Nephron (organoid): Measurements from ENCODE around the gene ARHGEF40.

Experiments used
- H3K27ac Mint-ChIP-seq, 3 experiments: 2 replicates each; pipeline ENCODE4 v1.8.0; 2020; ENCODE audit warnings: mixed read lengths in 3 of 3, mild to moderate bottlenecking in 2 of 3, moderate library complexity in 1 of 3
- H3K27me3 Mint-ChIP-seq: 2 replicates; pipeline ENCODE4 v1.8.0; 2021; ENCODE audit warnings: low read depth, mild to moderate bottlenecking, moderate library complexity, mixed read lengths
- H3K36me3 Mint-ChIP-seq: 2 replicates; pipeline ENCODE4 v1.8.0; 2020; ENCODE audit warnings: low read depth, mixed read lengths
- H3K4me1 Mint-ChIP-seq: 2 replicates; pipeline ENCODE4 v1.8.0; 2020; ENCODE audit warnings: mixed read lengths
- H3K4me3 Mint-ChIP-seq, 3 experiments: 2 replicates each; pipeline ENCODE4 v1.8.0; 2020; ENCODE audit warnings: mild to moderate bottlenecking in 3 of 3, mixed read lengths in 3 of 3, moderate library complexity in 2 of 3
- H3K9me3 Mint-ChIP-seq: 2 replicates; pipeline ENCODE4 v1.8.0; 2020; ENCODE audit warnings: mixed read lengths
- TF ChIP-seq, protein P1 (sequence below), 3 experiments: fragments of 200-600 bp; sonication (generic); IDR thresholded peaks; one replicate each; pipeline ENCODE4 v1.5.0; 2021; ENCODE audit warnings: antibody characterized with exemption in 3 of 3; ENCODE audit not compliant: unreplicated experiment in 3 of 3

Gene ARHGEF40

DNA sequence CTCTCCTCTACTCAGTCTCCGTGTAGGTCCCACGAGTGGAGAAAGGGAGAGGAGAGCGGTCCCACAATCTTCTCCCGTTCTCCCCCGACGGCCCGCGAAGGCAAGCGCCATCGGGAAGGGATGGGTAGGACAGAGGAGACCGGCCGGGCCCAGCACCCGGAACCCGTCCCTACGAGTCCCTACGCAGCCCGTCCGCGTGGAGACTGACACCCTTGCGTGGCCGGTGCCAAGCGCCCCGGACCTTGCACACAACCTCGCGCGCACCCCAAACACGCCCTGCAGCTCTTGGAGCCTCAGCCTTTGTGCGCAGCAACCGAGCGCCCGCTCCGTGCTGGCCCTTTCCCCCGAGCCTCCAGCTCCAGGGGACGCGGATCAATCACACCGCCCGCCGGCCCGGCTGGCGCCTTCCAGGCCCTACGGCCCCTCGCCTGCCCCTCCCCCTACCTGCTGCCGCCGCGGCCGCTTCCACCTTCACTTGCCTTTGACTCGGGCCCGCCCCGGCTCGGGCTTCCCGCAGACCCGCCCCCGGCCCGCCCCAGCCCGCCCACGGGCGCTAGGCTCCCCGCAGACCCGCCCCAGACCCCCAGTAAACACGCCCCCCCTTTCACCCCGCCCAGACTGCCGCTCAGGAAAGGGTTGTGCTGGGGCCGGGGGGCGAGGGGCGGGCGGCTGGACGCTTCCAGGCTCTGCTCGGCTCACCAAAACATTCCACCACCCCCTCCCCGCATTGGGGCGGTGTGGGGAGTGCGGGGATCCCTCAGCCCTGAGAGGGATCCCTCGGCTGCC is 45.3 kb upstream of the ARHGEF40 start, which contains the start of gene NDRG2:
NDRG2 (minus strand) TSS at position 477 of the 786 bp plus-strand sequence. CDS start 1,746 bp downstream, outside the sequence.
- Mint-ChIP-seq H3K27me3 (no peaks in the 10 kb centered on the region), H3K27ac (peak within 1 kb of the TSS; percentile 81 to 89 (median 88)), H3K4me3 (peak within 1 kb of the TSS; percentile 93 to 95 (median 94)), H3K36me3 (peaks cover 19% of the 10 kb centered on the region), H3K4me1 (peaks cover 38% of the 10 kb centered on the region), H3K9me3 (no peaks in the 10 kb centered on the region)
- TF ChIP-seq, protein P1, sequence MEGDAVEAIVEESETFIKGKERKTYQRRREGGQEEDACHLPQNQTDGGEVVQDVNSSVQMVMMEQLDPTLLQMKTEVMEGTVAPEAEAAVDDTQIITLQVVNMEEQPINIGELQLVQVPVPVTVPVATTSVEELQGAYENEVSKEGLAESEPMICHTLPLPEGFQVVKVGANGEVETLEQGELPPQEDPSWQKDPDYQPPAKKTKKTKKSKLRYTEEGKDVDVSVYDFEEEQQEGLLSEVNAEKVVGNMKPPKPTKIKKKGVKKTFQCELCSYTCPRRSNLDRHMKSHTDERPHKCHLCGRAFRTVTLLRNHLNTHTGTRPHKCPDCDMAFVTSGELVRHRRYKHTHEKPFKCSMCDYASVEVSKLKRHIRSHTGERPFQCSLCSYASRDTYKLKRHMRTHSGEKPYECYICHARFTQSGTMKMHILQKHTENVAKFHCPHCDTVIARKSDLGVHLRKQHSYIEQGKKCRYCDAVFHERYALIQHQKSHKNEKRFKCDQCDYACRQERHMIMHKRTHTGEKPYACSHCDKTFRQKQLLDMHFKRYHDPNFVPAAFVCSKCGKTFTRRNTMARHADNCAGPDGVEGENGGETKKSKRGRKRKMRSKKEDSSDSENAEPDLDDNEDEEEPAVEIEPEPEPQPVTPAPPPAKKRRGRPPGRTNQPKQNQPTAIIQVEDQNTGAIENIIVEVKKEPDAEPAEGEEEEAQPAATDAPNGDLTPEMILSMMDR (IDR thresholded peaks at IDR 0.05; ENCODE audit: unreplicated experiment in 3 of 3): no peak

DNA sequence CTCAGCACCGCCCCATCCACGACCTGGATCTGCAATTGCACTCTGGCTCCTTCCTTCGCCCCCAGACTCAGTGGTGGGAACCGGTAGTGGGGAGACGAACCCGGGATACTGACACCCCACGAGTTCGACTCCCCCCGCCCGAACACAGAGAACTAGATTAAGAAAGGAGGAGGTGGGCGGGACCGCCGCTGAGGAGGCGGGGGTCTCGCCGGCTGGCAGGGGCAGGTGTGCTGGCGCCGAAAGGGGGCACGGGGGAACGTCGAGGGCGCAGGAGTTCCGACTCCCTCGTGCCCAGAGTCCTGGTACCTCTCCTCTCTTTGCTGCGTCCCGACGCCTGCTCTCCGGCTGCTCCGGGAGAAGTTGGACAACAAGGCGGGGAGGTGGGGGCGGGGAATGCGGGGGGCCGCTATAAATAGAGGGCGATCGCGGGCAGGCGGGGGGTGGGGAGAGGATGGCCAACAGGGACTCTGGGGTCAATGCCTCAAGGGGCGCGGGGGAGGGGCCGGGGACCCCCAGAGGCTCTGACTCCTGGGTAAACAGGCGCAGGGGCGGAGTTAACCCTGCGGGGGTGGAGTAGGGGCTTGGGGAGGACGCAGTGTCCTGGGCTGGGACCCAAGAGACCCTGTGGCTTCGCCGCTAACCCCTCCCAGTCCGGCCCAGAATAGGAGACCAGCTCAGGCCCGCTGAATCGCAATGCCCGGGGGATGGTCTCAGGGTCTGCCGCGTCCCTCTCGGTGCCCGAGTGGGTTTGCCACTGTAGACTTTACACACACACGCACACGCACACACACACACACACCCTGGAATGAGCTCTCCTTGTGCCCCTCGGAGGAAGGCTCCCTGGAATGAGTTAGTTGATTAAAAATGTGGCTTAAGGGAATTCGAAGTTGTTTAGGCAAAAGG is 44.5 kb upstream of the ARHGEF40 start:
- Mint-ChIP-seq H3K27ac (peak overlapping the region; percentile 81 to 89 (median 88)), H3K27me3 (no peaks in the 10 kb centered on the region), H3K9me3 (no peaks in the 10 kb centered on the region), H3K4me3 (peak overlapping the region; percentile 93 to 95 (median 94)), H3K36me3 (peaks cover 15% of the 10 kb centered on the region), H3K4me1 (peaks cover 38% of the 10 kb centered on the region)
- TF ChIP-seq, protein P1 (IDR thresholded peaks at IDR 0.05; ENCODE audit: unreplicated experiment in 3 of 3): no peak

- Mint-ChIP-seq H3K36me3 (peaks cover 7% of the 10 kb centered on the region), H3K27me3 (peaks cover under 1% of the 10 kb centered on the region), H3K4me3 (peak overlapping the region; percentile 93 to 95 (median 94)), H3K9me3 (no peaks in the 10 kb centered on the region), H3K27ac (peak overlapping the region; percentile 81 to 89 (median 88)), H3K4me1 (peaks cover 39% of the 10 kb centered on the region)
- TF ChIP-seq, protein P1 (IDR thresholded peaks at IDR 0.05; ENCODE audit: unreplicated experiment in 3 of 3): no peak
Measured at GRCh38 chr14:21026274-21026987, 43.7 kb upstream of the ARHGEF40 start.

GRCh38 chr14:21026988-21027315 is 43.2 kb upstream of the ARHGEF40 start:
- peaks cover 44% of the 10 kb centered on the region for H3K4me1 Mint-ChIP-seq
- TF ChIP-seq, protein P1 (IDR thresholded peaks at IDR 0.05; ENCODE audit: unreplicated experiment in 3 of 3): no peak
- peak overlapping the region; percentile 70 to 88 (median 81) for H3K27ac Mint-ChIP-seq
- no peaks in the 10 kb centered on the region for H3K9me3 Mint-ChIP-seq
- H3K4me3 Mint-ChIP-seq: peak overlapping the region; percentile 76 to 77 (median 77)
- H3K27me3 Mint-ChIP-seq: peaks cover 6% of the 10 kb centered on the region
- H3K36me3 Mint-ChIP-seq: peaks cover 2% of the 10 kb centered on the region

DNA sequence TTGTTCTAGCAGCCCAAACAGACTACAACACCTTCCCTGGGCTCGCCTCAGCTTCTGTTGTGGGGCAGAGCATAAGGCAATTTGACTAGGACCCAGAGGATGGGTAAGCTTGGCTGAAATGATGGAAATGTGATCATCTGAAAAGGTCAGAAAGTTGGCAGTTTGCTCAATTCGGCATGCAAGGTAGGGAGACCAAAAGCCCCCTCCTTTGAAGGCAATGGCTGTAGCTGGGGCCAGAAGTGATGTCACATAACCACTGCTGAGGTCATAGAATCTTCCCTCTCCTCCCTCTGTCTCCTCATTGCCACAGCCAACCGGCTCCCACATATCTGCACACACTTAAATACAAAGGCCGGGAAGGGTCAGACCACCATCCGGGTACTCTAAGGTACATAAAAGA is 40.2 kb upstream of the ARHGEF40 start, which contains the start of gene TPPP2:
TPPP2 (plus strand) TSS at position 301 of the 400 bp plus-strand sequence. CDS start 365 bp downstream, outside the sequence.
- Mint-ChIP-seq H3K9me3 (no peaks in the 10 kb centered on the region), H3K27ac (peak within 1 kb of the TSS; percentile 44 to 94 (median 74)), H3K4me1 (peaks cover 37% of the 10 kb centered on the region), H3K4me3 (peak within 1 kb of the TSS in 2 of 3 experiments; percentile 26 to 31), H3K36me3 (no peaks in the 10 kb centered on the region), H3K27me3 (peaks cover 7% of the 10 kb centered on the region)
- TF ChIP-seq, protein P1 (IDR thresholded peaks at IDR 0.05; ENCODE audit: unreplicated experiment in 3 of 3): no peak
